Neural progenitor cell (in vitro differentiated cells): ENCODE data around the gene ALK. TPM values are rescaled to one million over a fixed set of nuclear protein-coding genes. Genes with fewer than 3 reads are reported as not detected.

Experiments
- DNase-seq: peaks from one replicate; pipeline ENCODE4 v3.0.0-alpha.2; 2016; ENCODE audit warnings: low spot score
- H2AFZ ChIP-seq: fragments of 200-600 bp; sonication (generic); replicated peaks from 2 replicates; pipeline ENCODE4 v1.6.1; 2016; ENCODE audit warnings: antibody characterized with exemption
- H3F3A ChIP-seq: fragments of 200-600 bp; sonication (generic); 2 replicates; pipeline ENCODE4 v1.6.1; 2016; ENCODE audit warnings: antibody characterized with exemption, low read depth
- H3K27ac ChIP-seq: fragments of 200-600 bp; sonication (generic); 2 replicates; pipeline ENCODE4 v1.5.1; 2016; ENCODE audit warnings: mild to moderate bottlenecking
- H3K27me3 ChIP-seq: fragments of 200-600 bp; sonication (generic); 2 replicates; pipeline ENCODE4 v1.6.1; 2016; ENCODE audit warnings: mild to moderate bottlenecking, moderate library complexity
- H3K36me3 ChIP-seq: fragments of 200-600 bp; sonication (generic); 2 replicates; pipeline ENCODE4 v1.5.1; 2016
- H3K4me1 ChIP-seq: fragments of 200-600 bp; sonication (generic); 2 replicates; pipeline ENCODE4 v1.6.1; 2016; ENCODE audit warnings: mixed run types
- H3K4me2 ChIP-seq: fragments of 200-600 bp; sonication (generic); 2 replicates; pipeline ENCODE4 v1.6.1; 2016
- H3K4me3 ChIP-seq: fragments of 200-600 bp; sonication (generic); 2 replicates; pipeline ENCODE4 v1.5.1; 2016
- H3K79me2 ChIP-seq: fragments of 200-600 bp; sonication (generic); 2 replicates; pipeline ENCODE4 v1.6.1; 2016; ENCODE audit warnings: low read depth
- H3K9ac ChIP-seq: fragments of 200-600 bp; sonication (generic); 2 replicates; pipeline ENCODE4 v1.6.1; 2016
- H3K9me3 ChIP-seq: fragments of 200-600 bp; sonication (generic); 2 replicates; pipeline ENCODE4 v1.5.1; 2016; ENCODE audit warnings: low read depth
- H4K20me1 ChIP-seq: fragments of 200-600 bp; sonication (generic); 2 replicates; pipeline ENCODE4 v1.6.1; 2016; ENCODE audit warnings: low read depth
- H3K27ac Mint-ChIP-seq: 3 replicates; pipeline ENCODE4 v1.8.0; 2021; ENCODE audit warnings: mixed read lengths
- H3K27me3 Mint-ChIP-seq: 2 replicates; pipeline ENCODE4 v1.8.0; 2022; ENCODE audit warnings: low read depth, mild to moderate bottlenecking, inconsistent platforms, moderate library complexity, mixed read lengths; ENCODE audit not compliant: insufficient read depth
- H3K36me3 Mint-ChIP-seq: 3 replicates; pipeline ENCODE4 v1.8.0; 2021; ENCODE audit warnings: mixed read lengths
- H3K4me1 Mint-ChIP-seq: 3 replicates; pipeline ENCODE4 v1.8.0; 2021; ENCODE audit warnings: mixed read lengths
- H3K4me3 Mint-ChIP-seq: 3 replicates; pipeline ENCODE4 v1.8.0; 2021; ENCODE audit warnings: mild to moderate bottlenecking, moderate library complexity, mixed read lengths
- H3K9me3 Mint-ChIP-seq: 3 replicates; pipeline ENCODE4 v1.8.0; 2020; ENCODE audit warnings: mixed read lengths
- CTCF ChIP-seq: fragments of 200-600 bp; sonication (generic); IDR thresholded peaks from 2 replicates; pipeline ENCODE4 v1.5.1; 2017; ENCODE audit warnings: antibody characterized with exemption, mild to moderate bottlenecking
- EZH2 ChIP-seq: fragments of 200-600 bp; sonication (generic); IDR thresholded peaks from 2 replicates; pipeline ENCODE4 v1.6.1; 2017; ENCODE audit warnings: antibody characterized with exemption, mild to moderate bottlenecking, moderate library complexity
- EZH2phosphoT487 ChIP-seq: fragments of 200-600 bp; sonication (generic); IDR thresholded peaks from 2 replicates; pipeline ENCODE4 v1.6.1; 2017; ENCODE audit warnings: antibody characterized with exemption
- total RNA-seq: library from RNA; depleted of rRNA; stranded (reverse); fragments of >200 nt; gene quantifications from 2 replicates; pipeline ENCODE4 v1.2.3, GENCODE V29; 2015; ENCODE audit warnings: low replicate concordance

Gene ALK
- total RNA-seq, 1 donor from 2014 or later = not detected

- Histone ChIP-seq H3K36me3 (no peaks in the 10 kb centered on the region), H3K4me2 (no peak overlapping the region), H3K27ac (no peak overlapping the region), H3K4me1 (peaks cover 12% of the 10 kb centered on the region), H2AFZ (no peak overlapping the region), H3K9ac (no peak overlapping the region), H3K79me2 (no peaks in the 10 kb centered on the region), H4K20me1 (no peaks in the 10 kb centered on the region), H3K4me3 (no peak overlapping the region), H3F3A (no peaks in the 10 kb centered on the region), H3K27me3 (no peaks in the 10 kb centered on the region), H3K9me3 (no peaks in the 10 kb centered on the region)
- Mint-ChIP-seq H3K9me3 (no peaks in the 10 kb centered on the region), H3K4me3 (no peak overlapping the region), H3K36me3 (no peaks in the 10 kb centered on the region), H3K27ac (no peak overlapping the region), H3K27me3 (no peaks in the 10 kb centered on the region), H3K4me1 (peaks cover 9% of the 10 kb centered on the region)
- no peak for DNase-seq
- TF ChIP-seq EZH2 (no peak), CTCF (no peak), EZH2phosphoT487 (no peak)
Observed at GRCh38 chr2:29765721-29766120, 155.7 kb downstream of the ALK start.

GRCh38 chr2:29763371-29763770, 158.0 kb downstream of the ALK start:
- Histone ChIP-seq H3K4me2 (no peak overlapping the region), H3K9ac (no peak overlapping the region), H3K79me2 (no peaks in the 10 kb centered on the region), H3K4me1 (peaks cover 14% of the 10 kb centered on the region), H3K36me3 (no peaks in the 10 kb centered on the region), H3F3A (no peaks in the 10 kb centered on the region), H3K27ac (no peak overlapping the region), H3K9me3 (no peaks in the 10 kb centered on the region), H2AFZ (no peak overlapping the region), H3K4me3 (no peak overlapping the region), H3K27me3 (no peaks in the 10 kb centered on the region), H4K20me1 (no peaks in the 10 kb centered on the region)
- TF ChIP-seq CTCF (no peak), EZH2phosphoT487 (no peak), EZH2 (no peak)
- DNase-seq = no peak
- H3K36me3 Mint-ChIP-seq = no peaks in the 10 kb centered on the region
- H3K4me3 Mint-ChIP-seq = no peak overlapping the region
- H3K9me3 Mint-ChIP-seq = no peaks in the 10 kb centered on the region
- no peaks in the 10 kb centered on the region for H3K27me3 Mint-ChIP-seq
- H3K27ac Mint-ChIP-seq = no peak overlapping the region
- H3K4me1 Mint-ChIP-seq = peaks cover 21% of the 10 kb centered on the region

GRCh38 chr2:29762239-29762638, 159.1 kb downstream of the ALK start:
- Mint-ChIP-seq H3K36me3 (no peaks in the 10 kb centered on the region), H3K27ac (no peak overlapping the region), H3K4me3 (no peak overlapping the region), H3K9me3 (no peaks in the 10 kb centered on the region), H3K27me3 (no peaks in the 10 kb centered on the region), H3K4me1 (peaks cover 21% of the 10 kb centered on the region)
- Histone ChIP-seq H3K79me2 (no peaks in the 10 kb centered on the region), H3F3A (no peaks in the 10 kb centered on the region), H3K27me3 (no peaks in the 10 kb centered on the region), H3K4me1 (peaks cover 13% of the 10 kb centered on the region), H3K36me3 (no peaks in the 10 kb centered on the region), H3K4me2 (no peak overlapping the region), H2AFZ (no peak overlapping the region), H3K4me3 (no peak overlapping the region), H3K9me3 (no peaks in the 10 kb centered on the region), H3K27ac (no peak overlapping the region), H3K9ac (no peak overlapping the region), H4K20me1 (no peaks in the 10 kb centered on the region)
- no peak for DNase-seq
- TF ChIP-seq EZH2phosphoT487 = no peak
- no peak for TF ChIP-seq EZH2
- no peak for TF ChIP-seq CTCF
